ENCODE results near the gene LCORL.

Gene LCORL

GRCh38 chr4:18020671-18021469 lies 685 bp downstream of the LCORL start:
- peak overlapping the region; percentile 77 to 97 (median 90) for H3K4me3 ChIP-seq (ENCODE audit: control insufficient read depth in 1 of 7, extremely low read depth in 1 of 7, insufficient read depth in 4 of 7, low read depth in 2 of 7, low read length in 6 of 7)
- no peaks in the 10 kb centered on the region for H3K9me3 ChIP-seq (ENCODE audit: control extremely low read depth in 1 of 5, control insufficient read depth in 4 of 5, insufficient read depth in 2 of 5, low read depth in 1 of 5, low read length in 4 of 5)
- H3K4me1 ChIP-seq (ENCODE audit: control extremely low read depth in 1 of 4, control insufficient read depth in 4 of 4, insufficient read depth in 4 of 4, low read length in 3 of 4) = peaks cover 3 to 25% (median 19%) of the 10 kb centered on the region in 4 experiments
- peak; percentile 52 to 74 (median 69) for DNase-seq
- ChIA-PET POLR2A (no interaction called here), CTCF (no interaction called here)
- 0% methylated on average over 68 of the region's 90 CpGs for WGBS (ENCODE audit: insufficient coverage)
- H3K27ac ChIP-seq (ENCODE audit: insufficient read depth in 1 of 2, low read depth in 1 of 2, low read length in 2 of 2, poor library complexity in 1 of 2, severe bottlenecking in 2 of 2) = peak overlapping the region in 1 of 2 experiments; percentile 79
- H3K36me3 ChIP-seq (ENCODE audit: control insufficient read depth in 4 of 4, insufficient read depth in 4 of 4, low read length in 3 of 4) = no peaks in the 10 kb centered on the region
- H3K27me3 ChIP-seq (replicated peaks in 2 of 5; ENCODE audit: control insufficient read depth in 4 of 5, insufficient read depth in 5 of 5, low read length in 4 of 5) = peaks cover 0 to 6% (median 4%) of the 10 kb centered on the region in 5 experiments

- Histone ChIP-seq H3K27ac (ENCODE audit: insufficient read depth in 1 of 2, low read depth in 1 of 2, low read length in 2 of 2, poor library complexity in 1 of 2, severe bottlenecking in 2 of 2) (peak overlapping the region in 1 of 2 experiments; percentile 67), H3K27me3 (replicated peaks in 2 of 5; ENCODE audit: control insufficient read depth in 4 of 5, insufficient read depth in 5 of 5, low read length in 4 of 5) (peaks cover 0 to 6% (median 4%) of the 10 kb centered on the region in 5 experiments), H3K36me3 (ENCODE audit: control insufficient read depth in 4 of 4, insufficient read depth in 4 of 4, low read length in 3 of 4) (no peaks in the 10 kb centered on the region), H3K4me3 (ENCODE audit: control insufficient read depth in 1 of 7, extremely low read depth in 1 of 7, insufficient read depth in 4 of 7, low read depth in 2 of 7, low read length in 6 of 7) (peak overlapping the region; percentile 77 to 97 (median 90)), H3K9me3 (ENCODE audit: control extremely low read depth in 1 of 5, control insufficient read depth in 4 of 5, insufficient read depth in 2 of 5, low read depth in 1 of 5, low read length in 4 of 5) (no peaks in the 10 kb centered on the region), H3K4me1 (ENCODE audit: control extremely low read depth in 1 of 4, control insufficient read depth in 4 of 4, insufficient read depth in 4 of 4, low read length in 3 of 4) (peaks cover 3 to 23% (median 19%) of the 10 kb centered on the region in 4 experiments)
- DNase-seq = peak; percentile 18 to 54 (median 42)
- 0% methylated on average over 5 of the region's 16 CpGs for WGBS (ENCODE audit: insufficient coverage)
- ChIA-PET CTCF (interaction anchor here (0.8 to 1.2 kb wide), 3 partner anchors 9 to 109 kb away, joined by 3 to 5 read pairs (median 3); no protein-coding TSS in a partner anchor), POLR2A (no interaction called here)
Observed at GRCh38 chr4:18020145-18020670, 1.3 kb downstream of the LCORL start.

- whole genome bisulfite sequencing (ENCODE audit: insufficient coverage) = no CpG with 5 or more reads among the region's 1 CpG
- Histone ChIP-seq H3K4me3 (ENCODE audit: control insufficient read depth in 1 of 7, extremely low read depth in 1 of 7, insufficient read depth in 4 of 7, low read depth in 2 of 7, low read length in 6 of 7) (no peak overlapping the region), H3K4me1 (ENCODE audit: control extremely low read depth in 1 of 4, control insufficient read depth in 4 of 4, insufficient read depth in 4 of 4, low read length in 3 of 4) (peaks cover 0 to 3% (median 3%) of the 10 kb centered on the region in 4 experiments), H3K36me3 (ENCODE audit: control insufficient read depth in 4 of 4, insufficient read depth in 4 of 4, low read length in 3 of 4) (no peaks in the 10 kb centered on the region), H3K27ac (ENCODE audit: insufficient read depth in 1 of 2, low read depth in 1 of 2, low read length in 2 of 2, poor library complexity in 1 of 2, severe bottlenecking in 2 of 2) (no peak overlapping the region), H3K27me3 (replicated peaks in 2 of 5; ENCODE audit: control insufficient read depth in 4 of 5, insufficient read depth in 5 of 5, low read length in 4 of 5) (no peaks in the 10 kb centered on the region), H3K9me3 (ENCODE audit: control extremely low read depth in 1 of 5, control insufficient read depth in 4 of 5, insufficient read depth in 2 of 5, low read depth in 1 of 5, low read length in 4 of 5) (no peaks in the 10 kb centered on the region)
- ChIA-PET CTCF (no interaction called here), POLR2A (no interaction called here)
- DNase-seq = no peak
Observed at GRCh38 chr4:18014269-18014668, 7.3 kb downstream of the LCORL start.

GRCh38 chr4:18012807-18013462 lies 8.6 kb downstream of the LCORL start:
- H3K4me1 ChIP-seq (ENCODE audit: control extremely low read depth in 1 of 4, control insufficient read depth in 4 of 4, insufficient read depth in 4 of 4, low read length in 3 of 4) = peaks cover 0 to 2% (median 0%) of the 10 kb centered on the region in 4 experiments
- no peak overlapping the region for H3K4me3 ChIP-seq (ENCODE audit: control insufficient read depth in 1 of 7, extremely low read depth in 1 of 7, insufficient read depth in 4 of 7, low read depth in 2 of 7, low read length in 6 of 7)
- POLR2A ChIA-PET = no interaction called here
- no peaks in the 10 kb centered on the region for H3K27me3 ChIP-seq (replicated peaks in 2 of 5; ENCODE audit: control insufficient read depth in 4 of 5, insufficient read depth in 5 of 5, low read length in 4 of 5)
- 96% methylated on average over 3 of the region's 3 CpGs for WGBS (ENCODE audit: insufficient coverage)
- DNase-seq = no peak
- no peaks in the 10 kb centered on the region for H3K36me3 ChIP-seq (ENCODE audit: control insufficient read depth in 4 of 4, insufficient read depth in 4 of 4, low read length in 3 of 4)
- H3K9me3 ChIP-seq (ENCODE audit: control extremely low read depth in 1 of 5, control insufficient read depth in 4 of 5, insufficient read depth in 2 of 5, low read depth in 1 of 5, low read length in 4 of 5) = no peaks in the 10 kb centered on the region
- CTCF ChIA-PET = no interaction called here
- H3K27ac ChIP-seq (ENCODE audit: insufficient read depth in 1 of 2, low read depth in 1 of 2, low read length in 2 of 2, poor library complexity in 1 of 2, severe bottlenecking in 2 of 2) = no peak overlapping the region

- CTCF ChIA-PET = no interaction called here
- no peaks in the 10 kb centered on the region for H3K9me3 ChIP-seq (ENCODE audit: control extremely low read depth in 1 of 5, control insufficient read depth in 4 of 5, insufficient read depth in 2 of 5, low read depth in 1 of 5, low read length in 4 of 5)
- H3K36me3 ChIP-seq (ENCODE audit: control insufficient read depth in 4 of 4, insufficient read depth in 4 of 4, low read length in 3 of 4) = no peaks in the 10 kb centered on the region
- 90% methylated on average over 1 of the region's 3 CpGs for WGBS (ENCODE audit: insufficient coverage)
- H3K27me3 ChIP-seq (replicated peaks in 2 of 5; ENCODE audit: control insufficient read depth in 4 of 5, insufficient read depth in 5 of 5, low read length in 4 of 5) = no peaks in the 10 kb centered on the region
- no peak overlapping the region for H3K27ac ChIP-seq (ENCODE audit: insufficient read depth in 1 of 2, low read depth in 1 of 2, low read length in 2 of 2, poor library complexity in 1 of 2, severe bottlenecking in 2 of 2)
- POLR2A ChIA-PET = no interaction called here
- peaks cover 0 to 2% (median 0%) of the 10 kb centered on the region in 4 experiments for H3K4me1 ChIP-seq (ENCODE audit: control extremely low read depth in 1 of 4, control insufficient read depth in 4 of 4, insufficient read depth in 4 of 4, low read length in 3 of 4)
- H3K4me3 ChIP-seq (ENCODE audit: control insufficient read depth in 1 of 7, extremely low read depth in 1 of 7, insufficient read depth in 4 of 7, low read depth in 2 of 7, low read length in 6 of 7) = no peak overlapping the region
- peak in 1 of 3 donors; percentile 32 for DNase-seq
Observed at GRCh38 chr4:18012134-18012806, 9.3 kb downstream of the LCORL start.

GRCh38 chr4:18007625-18008024 lies 13.9 kb downstream of the LCORL start:
- ChIA-PET POLR2A (no interaction called here), CTCF (no interaction called here)
- Histone ChIP-seq H3K4me1 (ENCODE audit: control extremely low read depth in 1 of 4, control insufficient read depth in 4 of 4, insufficient read depth in 4 of 4, low read length in 3 of 4) (peaks cover 0 to 2% (median 0%) of the 10 kb centered on the region in 4 experiments), H3K4me3 (ENCODE audit: control insufficient read depth in 1 of 7, extremely low read depth in 1 of 7, insufficient read depth in 4 of 7, low read depth in 2 of 7, low read length in 6 of 7) (no peak overlapping the region), H3K27me3 (replicated peaks in 2 of 5; ENCODE audit: control insufficient read depth in 4 of 5, insufficient read depth in 5 of 5, low read length in 4 of 5) (no peaks in the 10 kb centered on the region), H3K9me3 (ENCODE audit: control extremely low read depth in 1 of 5, control insufficient read depth in 4 of 5, insufficient read depth in 2 of 5, low read depth in 1 of 5, low read length in 4 of 5) (peaks cover 1 to 18% (median 15%) of the 10 kb centered on the region in 5 experiments), H3K27ac (ENCODE audit: insufficient read depth in 1 of 2, low read depth in 1 of 2, low read length in 2 of 2, poor library complexity in 1 of 2, severe bottlenecking in 2 of 2) (no peak overlapping the region), H3K36me3 (ENCODE audit: control insufficient read depth in 4 of 4, insufficient read depth in 4 of 4, low read length in 3 of 4) (peaks cover 0 to 14% (median 3%) of the 10 kb centered on the region in 4 experiments)
- DNase-seq = no peak
